HS-5 (cell line): ENCODE data around the gene MMRN2.

Experiments
- DNase-seq: peaks from one replicate; pipeline ENCODE4 v3.0.0-alpha.2; 2012; ENCODE audit warnings: low read depth

The MMRN2 gene

DNA sequence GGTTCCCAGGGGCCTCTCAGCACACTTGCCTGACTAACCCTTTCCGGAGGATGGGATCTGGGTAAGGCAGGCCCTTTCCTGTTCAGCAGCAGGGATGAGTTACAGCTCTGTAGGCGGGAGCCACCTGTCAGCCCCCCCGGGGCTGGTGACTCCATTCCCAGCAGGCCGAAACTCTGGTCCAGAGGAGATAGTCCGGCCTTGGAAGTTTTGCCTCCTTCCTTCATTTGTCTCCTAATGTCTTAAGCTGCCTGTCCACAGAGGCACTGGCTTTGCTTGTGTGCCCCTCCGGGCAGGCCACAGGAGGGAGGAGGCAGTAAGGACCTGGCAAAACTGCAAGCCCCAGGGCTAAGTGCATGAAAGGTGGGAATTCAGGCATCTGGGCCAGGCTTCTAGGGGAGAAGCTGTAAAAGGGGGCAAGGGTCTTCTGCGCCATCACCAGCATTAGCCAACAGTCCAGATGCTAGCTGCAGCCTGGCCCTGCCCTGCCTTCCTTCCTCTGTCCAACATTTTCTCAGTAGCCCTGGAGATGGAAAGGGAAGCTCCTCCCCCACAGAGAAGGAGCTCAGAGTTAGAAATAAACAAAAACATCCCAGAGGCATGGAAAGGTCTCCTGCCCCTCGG is 12.1 kb upstream of the MMRN2 start:
- no peak for DNase-seq

DNA sequence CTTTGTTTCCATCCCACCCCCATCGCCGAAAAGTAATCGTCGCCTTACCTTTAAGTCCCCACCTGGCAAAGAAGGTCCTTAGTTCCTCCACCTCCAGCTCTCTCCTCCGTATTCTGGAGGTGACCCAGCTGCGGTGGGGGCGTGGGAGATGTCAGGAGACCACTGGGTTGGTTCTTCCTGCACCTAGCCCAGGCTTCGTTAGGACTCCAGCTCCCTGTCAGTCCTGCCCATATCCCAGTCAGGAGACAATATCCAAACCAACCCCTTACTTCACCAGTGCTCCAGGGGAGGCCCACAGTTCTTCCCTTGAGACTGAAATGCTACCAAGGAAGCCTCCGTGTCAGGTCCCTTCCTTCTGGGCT is 11.6 kb upstream of the MMRN2 start:
- no peak for DNase-seq

DNA sequence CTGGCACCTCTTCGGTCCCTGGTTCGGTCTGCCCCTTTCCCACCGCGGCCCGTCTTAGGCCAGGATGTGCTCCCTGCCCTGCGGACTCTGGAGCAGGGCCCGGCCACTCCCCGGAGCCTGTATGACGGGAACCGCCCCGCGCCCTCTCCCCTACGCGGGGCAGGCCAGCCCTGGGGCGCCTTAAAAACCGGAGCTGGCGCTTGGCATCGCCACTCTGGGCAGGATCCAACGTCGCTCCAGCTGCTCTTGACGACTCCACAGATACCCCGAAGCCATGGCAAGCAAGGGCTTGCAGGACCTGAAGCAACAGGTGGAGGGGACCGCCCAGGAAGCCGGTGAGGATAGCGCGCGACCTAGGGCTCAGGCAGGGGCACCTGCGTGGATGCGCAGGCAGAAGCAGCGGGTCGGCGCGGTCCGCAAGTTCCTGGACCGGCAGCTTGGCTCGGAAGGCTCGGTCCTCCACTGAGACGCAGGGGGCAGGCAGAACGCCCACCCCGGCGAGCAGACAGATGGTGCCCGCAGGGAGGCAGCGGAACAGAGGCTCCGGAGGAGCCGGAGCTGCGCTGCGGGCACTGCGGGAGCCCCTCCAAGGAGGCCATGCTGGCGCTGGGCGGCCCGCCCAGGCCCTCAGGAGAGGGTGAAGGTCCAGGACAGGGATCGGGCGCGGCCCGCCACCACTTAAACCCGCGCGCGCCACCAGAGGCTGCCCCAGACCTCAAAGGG is 11.0 kb upstream of the MMRN2 start, which contains the start of gene ADIRF:
Gene ADIRF (plus strand): TSS at position 212 of the 723 bp plus-strand sequence. CDS start 63 bp downstream, at position 275.
- no peak for DNase-seq

DNA sequence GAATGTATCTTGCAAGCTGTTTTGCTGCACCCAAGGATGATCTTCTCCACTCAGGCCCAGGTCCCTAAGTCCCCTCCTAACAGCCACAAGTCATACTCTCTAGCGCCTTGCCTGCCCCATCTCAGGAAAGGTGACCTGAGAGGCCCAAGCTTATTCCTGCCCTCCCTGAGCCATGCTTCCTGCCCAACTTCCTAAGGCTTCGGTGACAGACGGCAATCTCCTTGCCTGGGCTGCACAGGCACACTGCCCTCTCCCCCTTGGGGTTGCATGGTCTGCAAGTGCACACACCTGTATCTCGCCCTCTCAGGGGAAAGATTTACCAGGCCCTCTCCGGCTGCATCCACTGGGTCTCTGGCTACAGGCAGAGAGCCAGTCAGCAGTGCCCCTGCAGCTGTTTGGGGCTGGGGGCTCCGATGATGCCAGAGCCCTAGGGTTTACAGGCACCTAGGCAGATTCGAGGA is 10.1 kb upstream of the MMRN2 start:
- no peak for DNase-seq

DNA sequence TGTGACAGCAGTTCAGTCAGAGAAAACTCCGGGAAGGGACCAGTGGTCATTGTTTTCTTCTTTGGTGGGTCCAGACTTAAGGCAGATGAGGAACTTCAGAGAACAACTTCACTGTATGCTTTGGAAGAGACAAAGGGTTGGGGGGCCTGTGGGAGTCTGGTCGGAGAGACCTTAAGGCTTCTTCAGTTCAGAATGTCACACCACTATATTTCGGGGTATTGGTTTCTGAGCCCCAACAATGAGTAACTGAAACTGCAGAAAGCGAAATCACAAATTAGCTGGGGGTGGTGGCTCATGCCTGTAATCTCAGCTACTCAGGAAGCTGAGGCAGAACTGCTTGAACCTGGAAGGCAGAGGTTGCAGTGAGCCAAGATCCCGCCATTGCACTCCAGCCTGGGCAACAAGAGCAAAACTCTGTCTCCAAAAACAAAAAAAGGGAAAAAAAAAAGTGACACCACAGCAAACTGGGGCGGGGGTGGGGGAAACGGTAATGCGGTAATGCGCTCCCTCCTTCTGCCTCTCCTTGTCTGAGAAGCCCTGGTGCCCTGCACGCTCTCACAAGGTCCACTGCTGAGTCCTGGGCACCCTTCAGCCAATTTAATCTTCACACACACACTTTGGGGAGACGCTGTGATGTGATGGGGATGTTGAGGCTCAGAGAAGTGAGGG is 8.7 kb upstream of the MMRN2 start:
- no peak for DNase-seq

DNA sequence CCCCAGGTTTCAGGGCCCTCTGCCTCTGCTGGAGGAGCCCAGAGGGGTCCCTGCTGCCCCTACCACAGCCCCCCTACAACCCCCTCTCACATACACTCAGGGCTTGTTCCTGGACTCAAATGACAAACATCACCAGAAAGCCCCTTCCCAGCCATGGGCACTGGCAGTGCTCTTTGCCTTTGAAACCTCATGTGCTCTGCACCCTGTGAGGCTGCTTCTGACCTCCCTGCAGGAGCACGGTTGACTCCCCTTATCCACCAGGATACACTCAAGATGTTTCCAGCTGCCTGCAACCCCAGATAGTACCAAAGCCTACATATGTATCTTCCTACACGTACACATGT is 7.4 kb upstream of the MMRN2 start:
- no peak for DNase-seq

DNA sequence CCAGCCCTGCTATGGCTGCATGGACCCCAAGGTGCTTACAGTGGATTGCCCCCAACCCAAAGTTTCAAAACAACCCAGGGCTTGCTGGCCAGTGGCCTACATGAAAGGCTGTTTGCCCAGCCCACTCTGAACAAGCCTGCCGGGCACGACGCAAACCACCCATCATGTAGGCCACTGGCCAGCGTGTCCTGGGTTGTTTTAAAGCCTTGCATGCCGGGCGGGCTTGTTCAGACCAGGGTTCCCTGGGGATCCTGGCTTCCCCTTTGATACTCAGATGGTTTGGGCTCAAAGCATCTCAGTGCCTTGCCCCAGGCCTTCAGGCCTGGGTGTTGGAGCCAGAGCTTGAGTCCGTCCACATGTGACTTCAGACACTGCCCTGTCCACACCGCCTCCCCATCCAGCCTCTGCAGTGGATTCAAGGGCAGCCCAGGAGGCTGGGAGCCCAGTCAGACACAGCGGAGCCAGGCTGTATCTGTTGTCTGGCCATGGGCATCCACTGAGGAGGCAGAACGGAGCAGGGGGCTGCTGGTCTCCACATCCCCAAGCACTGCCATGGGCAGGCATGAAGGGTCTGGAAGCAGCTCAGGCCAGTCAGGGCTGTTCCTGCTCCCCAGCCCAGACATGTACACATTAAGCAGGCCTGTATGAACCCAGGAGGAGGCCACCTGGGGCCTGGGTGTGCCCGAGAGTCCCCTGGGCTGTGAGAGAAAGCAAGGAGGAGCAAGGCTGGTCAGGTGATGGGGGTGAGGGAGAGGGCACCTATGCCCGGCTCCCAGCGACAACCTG is 6.8 kb upstream of the MMRN2 start:
- DNase-seq = no peak

DNA sequence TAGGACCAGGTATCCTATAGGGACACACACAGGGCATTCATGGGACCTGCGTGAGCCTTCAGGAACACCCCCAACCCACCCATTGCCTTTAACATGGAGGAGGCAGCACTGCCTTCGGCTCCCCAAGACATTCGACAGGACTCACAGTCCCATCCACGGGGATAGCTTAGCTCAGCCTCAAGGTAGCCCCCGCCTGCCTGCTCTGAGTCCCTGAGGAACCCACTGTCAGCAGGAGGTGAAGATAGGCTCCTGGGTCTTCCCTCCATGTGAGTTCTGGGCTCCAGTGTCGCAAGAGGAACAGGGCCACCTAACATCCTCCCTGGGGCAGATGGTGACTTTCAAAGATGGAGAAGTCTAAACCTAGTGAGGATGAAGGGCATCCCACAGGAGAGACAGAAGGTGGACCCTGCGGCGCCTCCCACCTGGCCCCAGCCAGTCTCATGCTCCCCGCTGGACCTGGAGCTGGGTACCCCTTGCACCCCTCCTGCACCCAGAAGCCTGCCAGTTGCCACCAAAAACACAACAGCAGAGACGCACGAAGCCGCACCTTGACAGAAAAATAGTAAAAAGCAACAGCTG is 6.0 kb upstream of the MMRN2 start:
- DNase-seq = no peak

DNA sequence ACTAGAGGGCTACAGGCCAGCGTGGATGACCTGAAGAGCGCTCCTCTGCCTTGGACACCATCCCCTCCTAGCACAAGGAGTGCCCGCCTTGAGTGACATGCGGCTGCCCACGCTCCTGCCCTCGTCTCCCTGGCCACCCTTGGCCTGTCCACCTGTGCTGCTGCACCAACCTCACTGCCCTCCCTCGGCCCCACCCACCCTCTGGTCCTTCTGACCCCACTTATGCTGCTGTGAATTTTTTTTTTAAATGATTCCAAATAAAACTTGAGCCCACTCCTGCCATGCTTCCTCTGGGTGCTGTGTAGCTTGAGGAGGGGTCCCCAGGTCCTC is 5.5 kb upstream of the MMRN2 start:
- no peak for DNase-seq

DNA sequence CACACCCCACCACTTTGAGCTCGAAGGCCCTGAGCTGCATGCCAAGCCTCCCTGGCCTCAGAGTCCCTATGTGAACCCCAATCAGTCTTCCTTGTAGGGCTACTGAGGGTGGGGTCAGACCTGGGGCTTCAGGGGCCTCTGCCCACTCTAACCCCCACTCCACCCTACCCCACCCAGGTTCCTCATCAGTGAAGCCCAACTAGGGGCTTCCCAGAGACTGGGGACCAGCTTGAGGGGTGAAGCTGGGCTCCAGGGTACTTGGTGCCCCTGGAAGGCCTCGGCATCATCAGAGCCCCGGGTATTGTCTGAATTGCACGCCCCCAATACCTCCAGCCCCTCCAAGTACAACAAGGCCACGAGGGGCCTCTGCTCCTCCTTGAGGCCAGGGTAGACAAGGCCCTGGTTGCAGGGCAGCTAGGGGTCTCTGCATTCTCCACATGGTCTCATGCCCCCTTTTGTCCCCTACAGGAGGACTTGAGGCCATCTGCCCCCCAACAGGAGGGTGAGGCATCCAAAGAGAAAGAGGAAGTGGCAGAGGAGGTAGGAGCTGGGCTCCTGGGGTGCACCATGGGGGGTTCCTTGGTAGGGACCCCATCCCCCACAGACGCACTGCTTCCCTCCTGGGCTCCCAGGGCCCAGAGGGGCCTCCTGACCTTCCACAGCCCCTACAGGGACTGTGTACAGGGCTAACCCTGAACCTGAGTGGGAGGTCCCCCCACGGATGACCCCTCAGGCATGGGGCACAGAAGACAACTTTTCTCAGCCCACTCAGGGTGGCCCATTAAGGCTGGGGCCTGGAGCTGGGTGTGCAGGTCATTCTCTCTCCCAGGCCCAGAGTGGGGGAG is 4.9 kb upstream of the MMRN2 start:
- no peak for DNase-seq

DNA sequence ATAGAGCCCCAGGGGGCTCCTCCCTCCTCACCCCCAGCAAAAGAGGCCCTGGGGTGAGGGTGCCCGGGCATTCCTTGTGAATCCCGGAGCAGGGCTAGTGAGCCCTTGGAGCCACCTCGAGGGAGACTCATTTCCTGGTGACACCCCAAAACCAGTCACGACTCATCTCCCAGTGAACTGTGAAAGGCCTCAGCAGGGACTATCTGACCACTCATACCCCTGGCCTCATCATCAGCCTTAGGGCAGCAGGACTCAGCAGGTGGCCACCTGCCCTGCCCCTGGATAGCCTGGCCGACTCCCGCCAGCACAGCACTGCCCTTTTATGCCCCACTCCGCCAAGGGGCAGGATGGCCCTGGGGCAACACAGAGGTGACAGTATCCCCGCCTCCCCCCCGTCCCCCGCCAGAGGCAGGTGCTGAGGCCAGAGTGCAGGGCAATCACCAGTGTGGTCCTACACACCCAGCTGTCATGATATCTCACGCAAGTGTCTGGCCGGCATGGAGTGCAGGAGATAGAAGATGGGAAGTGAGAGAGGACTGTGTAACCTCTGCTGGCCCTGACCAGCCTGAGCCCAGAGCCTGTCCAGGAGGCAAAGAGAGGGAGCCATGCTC is 4.2 kb upstream of the MMRN2 start:
- no peak for DNase-seq

DNA sequence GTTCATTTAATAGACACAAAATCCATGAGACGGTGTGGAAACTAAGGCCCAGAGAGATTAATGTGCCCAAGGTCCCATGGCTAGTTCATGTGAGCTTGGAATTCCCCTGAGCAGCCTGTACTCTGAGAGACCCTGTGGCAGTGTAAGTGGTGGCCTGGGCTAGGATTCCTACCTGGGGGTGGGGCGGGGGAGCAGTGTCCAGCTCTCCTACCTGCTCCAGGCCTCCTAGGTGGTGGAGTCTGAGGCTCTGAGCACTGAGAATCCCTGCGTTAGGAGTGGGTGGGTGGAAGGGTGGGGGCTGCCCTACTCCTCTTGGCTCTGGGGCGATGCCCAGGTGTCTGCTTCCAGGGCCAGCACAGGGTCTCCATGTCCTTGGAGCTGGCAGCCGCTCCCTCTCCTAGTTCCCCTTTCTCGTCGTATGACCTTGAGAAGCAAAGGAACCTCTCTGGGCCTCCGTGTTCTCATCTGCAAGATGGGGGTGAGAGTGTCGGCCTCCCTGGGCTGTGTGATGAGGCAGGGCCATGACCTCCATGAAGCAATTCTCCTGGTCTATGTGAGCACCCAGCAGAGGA is 3.5 kb upstream of the MMRN2 start:
- DNase-seq = no peak

DNA sequence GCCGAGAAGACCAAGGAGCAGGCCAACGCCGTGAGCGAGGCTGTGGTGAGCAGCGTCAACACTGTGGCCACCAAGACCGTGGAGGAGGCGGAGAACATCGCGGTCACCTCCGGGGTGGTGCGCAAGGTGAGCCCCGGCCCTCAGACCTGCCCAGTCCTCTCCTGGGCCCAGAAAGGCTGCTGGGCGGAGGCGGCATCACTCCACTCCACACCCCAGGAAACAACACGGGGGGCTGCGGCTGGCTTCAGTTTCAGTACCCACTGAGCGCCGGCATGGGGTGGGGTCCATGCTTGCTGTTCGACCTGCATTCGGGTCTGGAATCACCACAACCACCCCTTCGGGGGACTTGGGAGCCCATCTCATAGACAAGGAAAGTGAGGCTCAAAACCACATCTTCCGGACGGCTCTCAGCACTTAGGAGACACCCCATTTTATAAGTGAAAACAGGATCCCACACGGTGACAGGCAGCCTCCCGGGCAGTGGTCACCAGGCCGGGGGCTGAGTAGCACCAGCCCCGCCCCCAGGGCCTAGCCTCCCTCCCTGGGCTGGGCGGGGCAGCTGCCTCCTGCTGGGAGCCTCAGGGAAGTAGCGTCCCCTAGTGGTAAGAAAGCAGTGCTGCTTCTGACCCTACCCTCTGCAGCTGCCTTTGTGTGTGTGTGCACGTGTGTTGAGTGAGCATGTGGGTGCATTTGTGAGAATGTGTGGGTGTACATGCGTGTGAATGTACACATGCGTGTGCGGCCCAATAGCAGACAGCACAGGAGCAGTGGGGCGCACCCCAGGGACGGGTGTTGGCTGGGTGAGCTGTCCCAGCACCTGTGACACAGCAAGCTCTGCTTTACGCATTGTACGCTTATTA is 2.8 kb upstream of the MMRN2 start:
- no peak for DNase-seq

DNA sequence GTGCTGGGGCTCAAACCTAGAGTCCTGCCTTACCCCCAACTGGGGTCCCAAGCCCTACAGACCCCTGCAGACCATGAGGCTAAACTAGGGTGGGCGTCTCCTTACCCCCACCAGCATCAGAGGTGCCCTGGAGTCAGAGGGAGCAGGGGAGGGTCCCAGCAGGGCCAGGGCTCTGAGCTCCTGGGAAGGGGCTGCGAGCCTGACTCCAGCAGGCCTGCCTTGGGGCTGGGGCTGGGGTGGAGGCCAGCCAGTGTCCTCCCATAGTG is 2.3 kb upstream of the MMRN2 start:
- no peak for DNase-seq

DNA sequence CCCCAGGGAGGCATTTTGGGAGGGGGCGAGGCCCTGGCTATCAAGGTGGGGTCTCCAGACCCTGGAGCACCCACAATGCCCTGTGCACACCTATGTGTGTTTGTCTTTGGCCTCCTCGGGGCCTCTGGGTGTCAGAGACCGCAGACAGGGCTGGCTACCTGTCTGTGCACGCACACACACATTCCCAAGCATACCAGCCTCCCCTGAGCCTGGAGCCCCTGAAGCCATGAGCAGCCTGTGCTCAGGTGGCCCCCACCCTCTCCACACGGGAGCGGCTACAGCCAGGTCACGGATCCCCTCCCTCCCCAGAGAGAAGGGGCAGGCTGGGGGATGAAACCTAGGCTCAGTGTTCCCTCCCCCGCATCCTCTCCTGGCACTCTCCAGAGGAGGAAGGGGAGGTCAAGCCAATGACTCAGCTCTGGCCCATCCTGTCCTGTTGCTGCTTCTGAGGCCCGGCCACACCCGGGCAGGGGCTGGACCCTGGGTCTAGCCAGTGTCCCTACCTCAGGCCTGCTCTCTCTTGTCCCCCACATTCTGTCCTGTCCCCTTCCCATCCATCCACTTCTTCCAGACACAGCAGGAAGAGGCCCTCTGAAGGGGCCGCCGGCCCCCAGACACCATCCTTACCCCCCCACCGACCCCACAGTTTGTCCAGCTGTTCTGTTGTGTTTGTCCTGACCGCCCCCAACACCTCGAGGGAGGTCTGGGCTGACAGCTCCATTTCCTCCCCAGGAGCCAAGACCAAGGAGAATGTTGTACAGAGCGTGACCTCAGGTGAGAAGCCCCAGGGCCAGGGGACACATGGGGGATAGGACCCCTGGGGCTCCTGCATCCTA is 1.7 kb upstream of the MMRN2 start:
- no peak for DNase-seq

DNA sequence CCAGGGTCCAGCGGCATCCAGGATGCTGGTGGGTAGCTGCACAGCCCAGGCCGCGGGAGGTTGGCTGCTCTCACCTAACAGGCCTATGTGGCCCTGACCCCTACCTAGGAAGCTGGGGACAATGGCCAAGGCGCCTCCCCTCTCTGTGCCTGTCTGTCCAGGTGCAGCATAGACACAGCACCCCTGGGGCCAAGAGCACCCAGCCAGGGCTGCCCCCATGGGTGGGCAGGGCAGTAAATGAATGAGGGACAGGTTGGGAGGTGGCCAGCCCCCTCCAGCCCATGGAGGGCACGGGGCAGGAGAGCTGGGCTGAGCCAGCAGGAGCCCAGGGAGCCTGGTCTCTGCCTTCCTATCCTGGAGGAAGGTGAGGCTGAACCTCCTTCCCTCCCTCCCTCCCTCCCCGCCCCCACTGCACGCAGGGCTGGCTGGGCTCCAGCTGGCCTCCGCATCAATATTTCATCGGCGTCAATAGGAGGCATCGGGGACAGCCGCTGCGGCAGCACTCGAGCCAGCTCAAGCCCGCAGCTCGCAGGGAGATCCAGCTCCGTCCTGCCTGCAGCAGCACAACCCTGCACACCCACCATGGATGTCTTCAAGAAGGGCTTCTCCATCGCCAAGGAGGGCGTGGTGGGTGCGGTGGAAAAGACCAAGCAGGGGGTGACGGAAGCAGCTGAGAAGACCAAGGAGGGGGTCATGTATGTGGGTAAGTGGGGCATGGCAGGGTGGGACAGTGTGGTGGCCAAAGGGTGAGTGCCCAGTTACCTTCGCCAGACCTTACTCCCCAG is 893 bp upstream of the MMRN2 start, which contains the start of gene SNCG:
Gene SNCG (plus strand): TSS at position 484 of the 785 bp plus-strand sequence. CDS start 99 bp downstream, at position 583.
- no peak for DNase-seq

DNA sequence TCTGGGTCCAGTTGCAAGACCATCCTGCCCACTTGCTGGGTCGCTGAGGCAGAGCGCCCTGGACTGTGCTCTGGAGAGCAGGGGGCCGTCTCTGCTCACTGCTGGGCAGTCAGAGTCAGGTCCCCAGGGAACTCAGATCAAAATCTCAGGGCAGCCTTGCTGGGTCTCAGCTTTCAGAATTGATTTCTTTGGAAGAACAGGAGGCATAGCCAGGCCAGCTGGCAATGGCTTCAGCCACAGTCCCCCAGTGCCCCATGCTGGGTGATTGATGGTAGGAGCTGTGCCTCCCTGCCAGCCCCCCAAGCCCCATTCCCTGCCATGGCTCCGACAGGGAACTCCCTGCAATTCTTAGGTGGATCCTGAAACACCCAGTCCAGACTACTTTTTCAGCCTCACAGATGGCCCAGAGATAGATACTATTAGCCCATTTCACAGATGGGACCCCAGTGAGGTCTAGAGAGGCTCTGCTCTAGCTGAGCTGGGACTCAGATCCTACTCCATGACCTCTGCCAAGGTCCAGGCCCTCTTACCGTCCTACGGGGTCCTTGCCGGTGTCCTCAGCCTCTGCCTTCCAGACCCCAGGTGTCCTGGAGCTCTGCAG is 467 bp downstream of the MMRN2 start:
- no peak for DNase-seq
